K562 (cell line): ENCODE measurements around the gene LTBP4. TPM values are rescaled to one million over a fixed set of nuclear protein-coding genes. Genes with fewer than 3 reads are reported as not detected.
A peak's percentile ranks its signal among the peaks of the same experiment; 100 is the strongest.

Source experiments
- ASH1L ChIP-seq: fragments of 450-650 bp; IDR thresholded peaks from 2 replicates; pipeline ENCODE4 v1.6.1; 2018; ENCODE audit warnings: borderline replicate concordance, mild to moderate bottlenecking, low read depth; ENCODE audit not compliant: partially characterized antibody
- CHD7 ChIP-seq: fragments of 200-600 bp; sonication (generic); IDR thresholded peaks from one replicate; pipeline ENCODE4 v1.6.1; 2012; ENCODE audit warnings: mild to moderate bottlenecking, low read depth, low read length, inconsistent platforms
- DIDO1 ChIP-seq: fragments of 450-650 bp; IDR thresholded peaks from 2 replicates; pipeline ENCODE4 v1.6.1; 2016; ENCODE audit warnings: low read depth, missing biosample characterization, missing genetic modification characterization
- GTF3C2 ChIP-seq: IDR thresholded peaks from 3 replicates; pipeline ENCODE4 v1.6.1; 2011; ENCODE audit warnings: borderline replicate concordance, mild to moderate bottlenecking, moderate library complexity; ENCODE audit not compliant: insufficient read length; ENCODE audit errors: extremely low read depth
- SMARCC2 ChIP-seq: fragments of 450-650 bp; IDR thresholded peaks from 2 replicates; pipeline ENCODE4 v1.6.1; 2017; ENCODE audit warnings: antibody characterized with exemption, moderate library complexity, mild to moderate bottlenecking, low read depth
- TCF7 ChIP-seq: sonication (generic); IDR thresholded peaks from 2 replicates; pipeline ENCODE4 v1.6.1; 2016; ENCODE audit warnings: antibody characterized with exemption, borderline replicate concordance
- TFAP4 ChIP-seq: sonication (generic); formaldehyde crosslinking; IDR thresholded peaks from 2 replicates; pipeline ENCODE4 v1.8.0; 2022; ENCODE audit warnings: missing genetic modification reagents, mild to moderate bottlenecking, moderate library complexity, borderline replicate concordance
- ZBTB34 ChIP-seq: fragments of 250-450 bp; sonication (Bioruptor Pico); IDR thresholded peaks from 2 replicates; pipeline ENCODE4 v1.8.0; 2021; ENCODE audit warnings: mild to moderate bottlenecking, moderate library complexity
- polyA plus RNA-seq, 8 experiments: library from polyadenylated mRNA; depleted of rRNA in 4 of 8; stranded (reverse) in 5 of 8; unstranded in 3 of 8; fragments of >200 nt; fragmentation: Nextera tagmentation in 2 of 8; fragmentation: Illumina TruSeq in 1 of 8; extraction: Ambion mirVana in 2 of 8; extraction: Trizol in 1 of 8; gene quantifications; 2 replicates each; pipeline versions ENCODE4 v1.2.1 to v1.2.3, GENCODE V29; 2011 to 2014; ENCODE audit warnings: inconsistent platforms in 1 of 8, missing spikeins in 1 of 8
- total RNA-seq, 7 experiments: library from RNA; depleted of rRNA in 6 of 7; stranded (reverse); fragments of >200 nt in 6 of 7; fragmentation: Illumina TruSeq in 2 of 7; extraction: Trizol in 2 of 7; gene quantifications; 2 replicates each; pipeline versions ENCODE4 v1.2.1 to v1.2.3, GENCODE V29; 2011 to 2021; ENCODE audit warnings: low replicate concordance in 1 of 7

Gene LTBP4
- total and polyA plus RNA-seq, 9 of the 15 experiments (the other 6 are each of a cell fraction or from before 2014, with no cell fraction given): 0.35 to 160 (median 31.6) TPM

GRCh38 chr19:40598121-40598917 is 2.9 kb upstream of the LTBP4 start (continued):
- TF ChIP-seq ASH1L: peak; percentile 78
- no peak for TF ChIP-seq SMARCC2
- no peak for TF ChIP-seq ZBTB34 (CRISPR knock-in tag)
- no peak for TF ChIP-seq TCF7
- TF ChIP-seq CHD7: no peak
- no peak for TF ChIP-seq GTF3C2
- TF ChIP-seq TFAP4 (CRISPR knock-in tag): peak; percentile 95
- no peak for TF ChIP-seq DIDO1 (tag)
